Loucy (cell line): ENCODE data around the gene LEP.

ENCODE experiments used
- H2AFZ ChIP-seq: fragments of 200-600 bp; sonication (generic); 2 replicates; pipeline ENCODE4 v1.6.0; 2016; ENCODE audit warnings: antibody characterized with exemption, mild to moderate bottlenecking, low read length, moderate library complexity
- H3F3A ChIP-seq: fragments of 200-600 bp; 2 replicates; pipeline ENCODE4 v1.6.0; 2016; ENCODE audit warnings: antibody characterized with exemption, low read depth, mild to moderate bottlenecking
- H3K27me3 ChIP-seq: fragments of 200-600 bp; sonication (generic); 2 replicates; pipeline ENCODE4 v1.6.1; 2014; ENCODE audit warnings: low read length, mild to moderate bottlenecking; ENCODE audit not compliant: insufficient read depth, poor library complexity, severe bottlenecking
- H3K36me3 ChIP-seq: fragments of 200-600 bp; sonication (generic); 2 replicates; pipeline ENCODE4 v1.6.1; 2016; ENCODE audit warnings: low read length; ENCODE audit not compliant: insufficient read depth
- H3K4me1 ChIP-seq: fragments of 200-600 bp; sonication (generic); 2 replicates; pipeline ENCODE4 v1.5.1; 2014; ENCODE audit warnings: low read length, mild to moderate bottlenecking; ENCODE audit not compliant: insufficient read depth, poor library complexity, severe bottlenecking
- H3K4me2 ChIP-seq: fragments of 200-600 bp; sonication (generic); 2 replicates; pipeline ENCODE4 v1.6.0; 2014; ENCODE audit warnings: antibody characterized with exemption, low read length, low read depth, mild to moderate bottlenecking; ENCODE audit not compliant: poor library complexity, severe bottlenecking
- H3K4me3 ChIP-seq: fragments of 200-600 bp; sonication (generic); 2 replicates; pipeline ENCODE4 v1.5.1; 2014; ENCODE audit warnings: low read length, mild to moderate bottlenecking, mixed read lengths; ENCODE audit not compliant: poor library complexity, severe bottlenecking
- H3K79me2 ChIP-seq: fragments of 200-600 bp; sonication (generic); 2 replicates; pipeline ENCODE4 v1.6.1; 2014; ENCODE audit warnings: low read length; ENCODE audit not compliant: insufficient read depth
- H3K9ac ChIP-seq: fragments of 200-600 bp; sonication (generic); 2 replicates; pipeline ENCODE4 v1.6.0; 2014; ENCODE audit warnings: mild to moderate bottlenecking, low read depth, low read length, moderate library complexity; ENCODE audit not compliant: poor library complexity, severe bottlenecking
- H3K9me2 ChIP-seq: fragments of 200-600 bp; sonication (generic); replicated peaks from 2 replicates; pipeline ENCODE4 v1.6.1; 2016; ENCODE audit warnings: low read depth, low read length, mixed read lengths
- H3K9me3 ChIP-seq: fragments of 200-600 bp; sonication (generic); 2 replicates; pipeline ENCODE4 v1.6.1; 2014; ENCODE audit warnings: mild to moderate bottlenecking, antibody characterized with exemption, low read length, low read depth; ENCODE audit not compliant: insufficient read depth
- H4K20me1 ChIP-seq: fragments of 200-600 bp; sonication (generic); 2 replicates; pipeline ENCODE4 v1.6.0; 2014; ENCODE audit warnings: antibody characterized with exemption, low read length, mild to moderate bottlenecking; ENCODE audit not compliant: insufficient read depth, poor library complexity, severe bottlenecking
- EZH2phosphoT487 ChIP-seq: fragments of 200-600 bp; IDR thresholded peaks from 2 replicates; pipeline ENCODE4 v1.6.1; 2018; ENCODE audit warnings: antibody characterized with exemption, mild to moderate bottlenecking, moderate library complexity, borderline replicate concordance
- TF ChIP-seq, protein P1 (sequence below): fragments of 200-600 bp; sonication (generic); conservative IDR thresholded peaks from 2 replicates; pipeline ENCODE4 v1.5.1; 2014; ENCODE audit warnings: mild to moderate bottlenecking, antibody characterized with exemption, low read length

Gene LEP

DNA sequence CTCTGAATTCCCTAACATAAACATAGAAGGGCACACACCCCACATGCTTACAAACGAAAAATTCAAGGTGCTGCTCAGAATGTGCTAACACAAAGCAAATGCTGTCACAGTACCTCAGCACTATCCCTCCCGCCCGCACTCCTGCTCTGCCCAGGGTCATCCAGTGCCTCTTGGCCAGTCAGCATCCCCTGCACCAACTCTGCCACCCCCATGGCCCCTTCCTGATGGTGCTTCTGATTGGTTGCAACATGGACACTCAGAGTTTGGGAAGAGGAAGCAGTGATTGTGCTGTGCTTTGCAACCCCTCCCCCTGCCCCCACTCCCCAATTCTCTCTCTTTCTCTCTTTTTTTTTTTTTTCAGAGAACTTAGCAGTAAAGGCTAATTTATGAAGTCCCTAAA is 13.8 kb upstream of the LEP start:
- no peaks in the 10 kb centered on the region for H3K36me3 ChIP-seq
- no peaks in the 10 kb centered on the region for H3K9me2 ChIP-seq
- H3K4me3 ChIP-seq = no peak overlapping the region
- no peaks in the 10 kb centered on the region for H3F3A ChIP-seq
- H3K79me2 ChIP-seq = no peaks in the 10 kb centered on the region
- H3K9ac ChIP-seq = no peak overlapping the region
- no peaks in the 10 kb centered on the region for H4K20me1 ChIP-seq
- H3K4me2 ChIP-seq = no peak overlapping the region
- peaks cover 9% of the 10 kb centered on the region for H3K4me1 ChIP-seq
- no peaks in the 10 kb centered on the region for H3K9me3 ChIP-seq
- H2AFZ ChIP-seq = no peak overlapping the region
- TF ChIP-seq, protein P1, sequence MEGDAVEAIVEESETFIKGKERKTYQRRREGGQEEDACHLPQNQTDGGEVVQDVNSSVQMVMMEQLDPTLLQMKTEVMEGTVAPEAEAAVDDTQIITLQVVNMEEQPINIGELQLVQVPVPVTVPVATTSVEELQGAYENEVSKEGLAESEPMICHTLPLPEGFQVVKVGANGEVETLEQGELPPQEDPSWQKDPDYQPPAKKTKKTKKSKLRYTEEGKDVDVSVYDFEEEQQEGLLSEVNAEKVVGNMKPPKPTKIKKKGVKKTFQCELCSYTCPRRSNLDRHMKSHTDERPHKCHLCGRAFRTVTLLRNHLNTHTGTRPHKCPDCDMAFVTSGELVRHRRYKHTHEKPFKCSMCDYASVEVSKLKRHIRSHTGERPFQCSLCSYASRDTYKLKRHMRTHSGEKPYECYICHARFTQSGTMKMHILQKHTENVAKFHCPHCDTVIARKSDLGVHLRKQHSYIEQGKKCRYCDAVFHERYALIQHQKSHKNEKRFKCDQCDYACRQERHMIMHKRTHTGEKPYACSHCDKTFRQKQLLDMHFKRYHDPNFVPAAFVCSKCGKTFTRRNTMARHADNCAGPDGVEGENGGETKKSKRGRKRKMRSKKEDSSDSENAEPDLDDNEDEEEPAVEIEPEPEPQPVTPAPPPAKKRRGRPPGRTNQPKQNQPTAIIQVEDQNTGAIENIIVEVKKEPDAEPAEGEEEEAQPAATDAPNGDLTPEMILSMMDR = no peak
- no peak for TF ChIP-seq EZH2phosphoT487
- no peaks in the 10 kb centered on the region for H3K27me3 ChIP-seq

DNA sequence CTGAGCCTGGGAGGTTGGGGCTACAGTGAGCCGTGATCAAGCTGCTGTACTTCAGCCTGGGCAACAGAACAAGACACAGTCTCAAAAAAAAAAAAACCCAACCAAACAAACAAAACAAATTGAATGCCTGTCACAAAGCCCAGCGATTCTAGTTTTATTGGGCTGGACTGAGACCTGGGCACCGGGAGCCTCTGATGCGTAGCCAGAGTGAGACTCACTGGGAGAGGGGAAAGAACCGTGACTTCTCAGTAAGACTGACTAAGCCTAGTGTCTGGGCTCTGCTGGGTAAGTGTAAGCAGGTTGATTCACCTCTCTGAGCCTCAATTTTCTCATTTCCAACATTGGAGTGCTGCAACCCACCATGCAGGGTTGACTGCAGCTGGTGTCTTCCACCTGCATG is 10.1 kb upstream of the LEP start:
- Histone ChIP-seq H3F3A (no peaks in the 10 kb centered on the region), H3K4me1 (peaks cover 2% of the 10 kb centered on the region), H3K36me3 (no peaks in the 10 kb centered on the region), H3K4me2 (no peak overlapping the region), H3K27me3 (no peaks in the 10 kb centered on the region), H3K9me3 (no peaks in the 10 kb centered on the region), H4K20me1 (no peaks in the 10 kb centered on the region), H3K9ac (no peak overlapping the region), H3K79me2 (no peaks in the 10 kb centered on the region), H3K4me3 (no peak overlapping the region), H3K9me2 (no peaks in the 10 kb centered on the region), H2AFZ (no peak overlapping the region)
- no peak for TF ChIP-seq EZH2phosphoT487
- TF ChIP-seq, protein P1 = no peak

DNA sequence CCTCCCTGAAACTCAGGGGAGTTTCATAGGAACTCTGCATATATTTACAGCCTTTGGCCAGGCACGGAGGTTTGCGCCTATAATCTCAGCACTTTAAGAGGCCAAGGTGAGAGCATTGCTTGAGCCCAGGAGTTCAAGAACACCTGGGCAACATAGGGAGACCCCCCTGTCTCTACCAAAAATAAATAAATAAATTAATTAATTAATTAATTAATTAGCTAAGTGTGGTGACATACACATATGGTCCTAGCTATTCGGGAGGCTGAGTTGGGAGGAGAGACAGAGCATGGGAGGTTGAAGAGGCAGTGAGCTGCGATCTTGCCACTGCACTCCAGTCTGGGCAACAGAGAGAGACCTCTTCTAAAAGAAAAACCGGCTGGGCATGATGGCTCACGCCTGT is 9.4 kb upstream of the LEP start:
- no peaks in the 10 kb centered on the region for H3F3A ChIP-seq
- H3K9me3 ChIP-seq = no peaks in the 10 kb centered on the region
- no peaks in the 10 kb centered on the region for H3K27me3 ChIP-seq
- H3K9me2 ChIP-seq = no peaks in the 10 kb centered on the region
- no peak overlapping the region for H3K4me3 ChIP-seq
- H3K9ac ChIP-seq = no peak overlapping the region
- no peaks in the 10 kb centered on the region for H3K79me2 ChIP-seq
- TF ChIP-seq, protein P1 = no peak
- TF ChIP-seq EZH2phosphoT487 = no peak
- H4K20me1 ChIP-seq = no peaks in the 10 kb centered on the region
- no peaks in the 10 kb centered on the region for H3K36me3 ChIP-seq
- no peak overlapping the region for H2AFZ ChIP-seq
- peaks cover 9% of the 10 kb centered on the region for H3K4me1 ChIP-seq
- H3K4me2 ChIP-seq = no peak overlapping the region
